HEK293T (cell line): ENCODE data around the gene NEDD4.

Experiments
- ARNT ChIP-seq: fragments of 450-650 bp; IDR thresholded peaks from 2 replicates; pipeline ENCODE4 v1.6.1; 2017; ENCODE audit warnings: mild to moderate bottlenecking
- BHLHE40 ChIP-seq: fragments of 450-650 bp; IDR thresholded peaks from 2 replicates; pipeline ENCODE4 v1.6.1; 2016; ENCODE audit warnings: mild to moderate bottlenecking, moderate library complexity, borderline replicate concordance
- ELF4 ChIP-seq: fragments of 450-650 bp; IDR thresholded peaks from 2 replicates; pipeline ENCODE4 v1.6.1; 2017; ENCODE audit warnings: antibody characterized with exemption
- FOXA1 ChIP-seq: fragments of 450-650 bp; IDR thresholded peaks from 2 replicates; pipeline ENCODE4 v1.6.1; 2016; ENCODE audit warnings: mild to moderate bottlenecking
- FOXK2 ChIP-seq: fragments of 450-650 bp; IDR thresholded peaks from 2 replicates; pipeline ENCODE4 v1.6.1; 2016; ENCODE audit warnings: mild to moderate bottlenecking
- FOXM1 ChIP-seq: fragments of 450-650 bp; IDR thresholded peaks from 2 replicates; pipeline ENCODE4 v1.6.1; 2017; ENCODE audit warnings: mild to moderate bottlenecking, borderline replicate concordance
- HDGF ChIP-seq: fragments of 450-650 bp; IDR thresholded peaks from 2 replicates; pipeline ENCODE4 v1.6.1; 2017; ENCODE audit warnings: antibody characterized with exemption, borderline replicate concordance
- L3MBTL2 ChIP-seq: fragments of 450-650 bp; conservative IDR thresholded peaks from 2 replicates; pipeline ENCODE4 v1.6.1; 2016; ENCODE audit warnings: mild to moderate bottlenecking
- LEF1 ChIP-seq: fragments of 450-650 bp; IDR thresholded peaks from 2 replicates; pipeline ENCODE4 v1.6.1; 2017; ENCODE audit warnings: mild to moderate bottlenecking, borderline replicate concordance
- PKNOX1 ChIP-seq: fragments of 450-650 bp; IDR thresholded peaks from 2 replicates; pipeline ENCODE4 v1.6.1; 2016
- SP1 ChIP-seq: fragments of 450-650 bp; IDR thresholded peaks from 2 replicates; pipeline ENCODE4 v1.6.1; 2017
- SUZ12 ChIP-seq: fragments of 450-650 bp; IDR thresholded peaks from 2 replicates; pipeline ENCODE4 v1.6.1; 2016; ENCODE audit warnings: mild to moderate bottlenecking
- TARDBP ChIP-seq: fragments of 450-650 bp; IDR thresholded peaks from 2 replicates; pipeline ENCODE4 v1.6.1; 2016
- ZNF384 ChIP-seq: fragments of 450-650 bp; IDR thresholded peaks from 2 replicates; pipeline ENCODE4 v1.6.1; 2016

GRCh38 chr15:56034514-56034913 is 41.1 kb upstream of the NEDD4 start:
- TF ChIP-seq ELF4 (no peak), FOXM1 (no peak), TARDBP (no peak), FOXK2 (no peak), SUZ12 (no peak), PKNOX1 (no peak), BHLHE40 (no peak), L3MBTL2 (no peak), ARNT (no peak), SP1 (no peak), ZNF384 (no peak), HDGF (no peak), FOXA1 (no peak), LEF1 (no peak)
